Ureter (tissue), 1 donor: ENCODE measurements around the gene SNX11. TPM values are rescaled to one million over a fixed set of nuclear protein-coding genes. Genes with fewer than 3 reads are reported as not detected.

Experiments
- DNase-seq: peaks from one replicate; pipeline ENCODE4 v3.0.0-alpha.2; 2020; ENCODE audit warnings: low spot score
- total RNA-seq: library from RNA; stranded (reverse); gene quantifications from one replicate; pipeline ENCODE4 v1.2.4, GENCODE V29; 2023
- donor health status: DM: yes; HTN: yes; CAD: no.

SNX11 gene
- total RNA-seq, 1 donor from 2014 or later, result 24.3 TPM

DNA sequence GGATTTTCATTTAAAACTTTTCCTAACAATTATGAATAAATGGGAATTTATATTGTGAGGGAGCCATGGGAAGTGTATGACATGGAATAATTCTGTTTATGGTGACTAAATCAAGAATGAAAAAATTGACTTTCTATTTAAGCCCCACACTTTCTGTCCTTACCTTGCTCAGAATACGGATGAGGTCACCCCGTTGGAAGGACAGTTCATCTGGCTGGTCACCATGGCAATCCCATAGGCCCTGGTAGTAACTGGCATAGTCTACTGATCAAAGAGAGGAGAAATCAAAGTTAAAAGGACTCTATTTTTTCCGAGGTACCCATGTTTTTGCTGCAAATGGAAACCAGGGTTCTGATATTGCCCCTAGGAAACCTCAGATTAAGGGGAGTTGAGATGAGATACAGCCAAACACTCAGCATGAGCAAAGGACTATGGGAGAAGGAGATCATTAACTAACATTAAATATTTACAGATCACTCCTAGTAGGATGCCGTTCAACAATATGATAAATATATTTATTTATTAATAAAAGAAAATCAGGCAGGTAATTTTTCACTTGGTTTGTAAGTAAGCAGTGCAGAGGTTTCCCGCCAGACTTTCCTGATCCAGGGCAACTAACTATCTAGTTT is 54.9 kb downstream of the SNX11 start:
- no peak for DNase-seq

GRCh38 chr17:48162946-48163506 is 55.5 kb downstream of the SNX11 start:
- DNase-seq, result no peak

DNA sequence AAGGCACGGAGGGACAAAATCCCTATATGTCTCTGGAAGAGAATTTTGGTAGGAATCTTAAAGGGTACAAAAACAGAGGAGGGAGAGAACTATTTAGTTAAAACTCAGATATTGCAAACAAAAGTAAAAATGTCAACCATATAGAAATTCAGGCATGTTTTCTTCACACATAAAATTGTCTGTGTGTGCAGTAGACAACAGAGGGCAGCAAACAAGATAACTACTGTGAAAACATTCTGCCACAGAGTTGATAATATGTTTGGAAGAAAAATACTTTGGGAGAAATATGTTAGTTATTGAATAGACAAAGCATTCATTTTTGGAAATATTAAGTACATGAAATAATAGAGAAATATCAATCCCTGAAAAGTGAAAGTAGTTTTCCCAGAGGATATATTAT is 56.2 kb downstream of the SNX11 start:
- no peak for DNase-seq

- DNase-seq, result no peak
Observed at GRCh38 chr17:48169926-48170325, 62.4 kb downstream of the SNX11 start.

Other genes with a start within 250 kb of the SNX11 start
- 22.7 TPM for gene SP2, start 211.5 kb upstream of the SNX11 start, total RNA-seq
- gene PNPO, start 166.2 kb upstream of the SNX11 start, total RNA-seq, result 40.9 TPM
- gene PRR15L, start 149.9 kb upstream of the SNX11 start, total RNA-seq, result 12.2 TPM
- 207 TPM for gene CDK5RAP3, start 136.7 kb upstream of the SNX11 start, total RNA-seq
- gene COPZ2, start 70.0 kb upstream of the SNX11 start, total RNA-seq, result 29.1 TPM
- 143 TPM for gene NFE2L1, start 59.4 kb upstream of the SNX11 start, total RNA-seq
- 29.3 TPM for gene CBX1, start 6.3 kb upstream of the SNX11 start, total RNA-seq